DMS53 (cell line): Measurements from ENCODE around the gene RPL27A.
"Not testable (repeated sequence)": the region's sequence is repeated elsewhere in the genome, so short reads cannot be mapped to it uniquely, and the experiment has no call there.

Experiments used
- DNase-seq: peaks from one replicate; lab custom pipeline; 2025; lab: John Stamatoyannopoulos, UW

RPL27A gene

DNA sequence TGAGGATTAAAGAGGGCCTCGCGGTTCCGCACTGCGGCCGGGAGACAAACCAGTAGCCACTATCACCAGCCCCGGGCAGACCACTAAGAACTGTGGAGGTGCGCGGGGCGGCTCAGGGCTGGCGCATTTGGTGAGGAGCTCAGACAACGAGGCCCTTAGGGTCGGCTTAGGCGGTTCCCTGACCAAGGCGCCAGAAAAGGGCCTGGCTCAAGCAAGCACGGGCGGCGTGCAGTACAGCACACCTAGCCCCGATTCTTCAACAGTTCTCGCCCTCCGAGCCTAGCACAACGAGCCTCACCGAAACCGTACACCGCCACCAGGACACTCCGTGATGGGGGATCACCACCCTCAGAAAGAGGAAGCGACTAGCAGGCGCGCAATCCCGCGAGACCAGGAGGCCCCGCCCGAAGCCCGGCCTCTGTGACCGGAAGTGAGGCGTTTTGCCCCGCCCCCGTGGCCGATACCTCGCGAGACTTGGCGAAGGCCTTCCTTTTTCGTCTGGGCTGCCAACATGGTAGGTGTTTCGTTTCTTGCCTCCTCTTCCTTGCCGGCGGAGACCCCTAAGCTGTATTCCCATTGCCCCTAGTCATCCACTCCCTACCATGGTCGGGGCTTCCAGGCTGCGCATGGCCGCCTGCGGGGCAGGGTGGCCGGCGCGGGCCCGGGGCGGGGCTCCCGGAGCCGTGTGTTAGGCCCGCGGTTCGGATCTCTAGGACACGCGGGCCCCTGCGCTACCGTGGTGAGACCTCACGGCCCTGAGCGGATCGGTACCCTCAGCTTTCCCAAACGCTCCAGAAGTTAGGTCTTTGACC, at the start of gene RPL27A, which contains the start of gene TRIM66:
Gene RPL27A, plus strand, starts transcription at position 490 of the 812 bp plus-strand sequence. Its CDS starts 22 bp downstream, at position 512.
Gene TRIM66, minus strand, starts transcription at position 363 of the 812 bp plus-strand sequence. CDS start 10,391 bp downstream, outside the sequence.
- peak; percentile 99 for DNase-seq

DNA sequence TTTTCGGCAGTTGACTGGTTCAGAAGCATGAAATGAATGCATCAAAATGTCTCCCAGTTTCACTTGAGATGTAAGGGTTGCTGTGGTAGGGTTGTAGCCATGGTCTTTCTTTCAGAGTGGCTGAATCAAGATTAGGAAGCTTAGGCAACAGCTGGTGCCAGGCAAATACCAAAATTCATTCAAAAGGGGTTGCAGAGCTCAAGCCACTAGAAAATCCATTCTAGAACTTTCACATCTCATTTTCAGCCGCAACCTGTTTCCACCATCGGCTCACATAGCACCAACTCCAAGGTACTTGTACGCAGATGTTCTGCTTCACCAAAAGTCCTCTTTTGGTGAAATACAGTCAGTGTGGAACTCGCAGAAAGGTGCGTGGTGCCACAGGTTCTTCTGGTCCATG, 48.1 kb upstream of the RPL27A start:
- DNase-seq: no peak

DNA sequence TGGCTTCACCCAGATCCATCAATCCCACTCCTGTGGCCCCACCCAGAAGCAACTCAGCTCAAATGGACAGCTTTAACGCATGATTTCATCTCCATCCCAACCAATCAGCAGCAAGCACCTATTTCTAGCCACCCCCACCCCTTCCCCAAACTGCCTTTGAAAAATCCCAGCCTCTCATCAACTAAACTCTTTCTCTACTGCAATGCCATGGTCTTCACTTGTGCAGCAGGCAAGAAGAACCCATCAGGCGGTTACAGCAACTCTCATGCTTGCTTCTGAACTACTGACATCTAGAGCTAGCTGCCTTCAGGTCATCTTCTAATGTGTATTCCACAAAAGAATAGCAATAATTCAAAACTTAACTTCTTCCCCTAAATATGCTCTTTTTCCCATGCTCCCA, 46.5 kb upstream of the RPL27A start:
- DNase-seq: no peak

DNA sequence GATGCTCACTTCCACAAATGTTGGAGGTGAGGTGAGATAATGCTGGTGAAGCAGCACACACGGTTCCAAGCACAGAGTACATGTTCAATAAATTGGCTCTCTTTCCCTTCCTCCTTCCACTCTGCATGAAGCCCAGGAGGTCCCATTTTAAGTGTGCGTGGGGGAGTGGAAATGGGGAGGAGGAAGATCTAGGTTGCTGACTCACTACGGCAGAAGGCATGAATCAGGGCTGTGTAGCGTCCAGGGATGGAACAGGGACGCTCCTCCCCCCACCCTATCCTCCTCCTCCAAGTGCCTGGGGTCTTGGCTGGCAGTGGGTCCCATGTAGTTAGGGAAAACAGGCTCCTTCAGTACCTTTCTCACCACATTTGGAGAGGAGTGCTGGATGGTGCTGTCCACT, 44.3 kb upstream of the RPL27A start:
- DNase-seq: no peak

DNA sequence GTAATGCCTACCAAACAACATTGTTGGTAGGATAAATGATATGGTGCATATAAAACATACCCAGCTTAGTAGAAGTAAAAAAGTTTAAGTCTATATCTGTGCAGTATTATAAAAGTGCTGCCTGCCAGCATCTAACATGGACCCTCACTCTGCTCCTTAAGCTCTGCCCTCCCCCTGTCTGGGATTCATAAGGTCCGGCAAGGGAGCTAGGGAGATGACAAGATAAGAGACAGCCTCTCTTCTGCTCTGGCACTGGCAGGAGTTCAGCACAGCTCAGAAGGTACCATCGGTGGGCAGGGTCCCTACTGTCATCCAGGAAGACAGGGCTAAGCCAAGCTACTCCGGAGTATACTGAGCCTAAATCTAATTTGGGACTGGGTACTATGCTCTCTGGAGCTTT, 42.9 kb upstream of the RPL27A start:
- DNase-seq: no peak

DNA sequence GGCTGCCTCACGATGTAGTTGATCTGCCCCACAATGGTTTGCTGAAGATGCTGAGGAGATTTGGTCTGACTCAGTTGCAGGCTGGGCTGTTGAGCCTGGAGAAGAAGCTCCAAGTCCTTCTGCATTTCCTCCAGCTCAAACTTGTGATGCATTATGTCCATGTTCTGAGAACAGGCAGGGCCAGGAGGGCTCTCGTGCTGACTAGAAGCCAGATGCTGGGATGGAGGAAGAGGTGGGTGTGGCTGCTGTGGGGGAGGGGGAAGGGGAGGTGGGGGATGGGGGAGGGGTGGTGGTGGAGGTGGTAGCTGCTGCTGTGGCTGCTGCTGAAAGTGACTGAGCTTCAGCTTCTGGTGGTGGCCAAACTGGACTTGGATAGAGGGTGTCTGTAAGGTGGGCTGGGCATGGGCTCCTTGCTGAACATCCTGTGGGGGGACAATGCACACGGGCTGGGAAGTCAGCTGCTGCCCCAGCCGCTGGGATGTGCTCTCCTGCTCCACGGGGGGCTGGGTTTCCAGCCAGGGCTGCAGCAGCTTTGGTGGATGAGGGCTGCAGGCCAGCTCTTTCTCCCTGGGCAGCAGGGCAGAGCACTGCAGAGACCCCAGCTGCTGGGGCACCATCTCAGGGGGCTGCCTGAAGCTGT, 42.2 kb upstream of the RPL27A start:
- DNase-seq: no peak

DNA sequence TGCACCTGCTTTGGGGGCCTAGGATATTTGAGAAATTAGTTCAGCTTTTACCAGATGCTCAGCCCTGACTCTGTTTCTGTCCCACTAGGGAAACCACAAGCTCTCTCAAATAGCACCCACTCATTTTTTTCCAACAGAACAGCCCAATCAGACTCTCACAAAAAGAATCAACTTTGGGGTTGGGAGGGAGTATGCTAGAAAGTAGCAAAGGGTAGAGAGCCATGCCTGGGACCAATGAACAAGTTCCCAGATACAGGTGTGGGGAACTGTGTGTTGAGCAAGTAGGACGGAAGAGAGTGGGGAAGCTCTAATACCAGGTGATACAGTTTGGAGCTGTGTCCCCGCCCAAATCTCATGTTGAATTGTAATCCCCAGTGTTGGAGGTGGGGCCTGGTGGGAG, 41.3 kb upstream of the RPL27A start:
- DNase-seq: no peak

DNA sequence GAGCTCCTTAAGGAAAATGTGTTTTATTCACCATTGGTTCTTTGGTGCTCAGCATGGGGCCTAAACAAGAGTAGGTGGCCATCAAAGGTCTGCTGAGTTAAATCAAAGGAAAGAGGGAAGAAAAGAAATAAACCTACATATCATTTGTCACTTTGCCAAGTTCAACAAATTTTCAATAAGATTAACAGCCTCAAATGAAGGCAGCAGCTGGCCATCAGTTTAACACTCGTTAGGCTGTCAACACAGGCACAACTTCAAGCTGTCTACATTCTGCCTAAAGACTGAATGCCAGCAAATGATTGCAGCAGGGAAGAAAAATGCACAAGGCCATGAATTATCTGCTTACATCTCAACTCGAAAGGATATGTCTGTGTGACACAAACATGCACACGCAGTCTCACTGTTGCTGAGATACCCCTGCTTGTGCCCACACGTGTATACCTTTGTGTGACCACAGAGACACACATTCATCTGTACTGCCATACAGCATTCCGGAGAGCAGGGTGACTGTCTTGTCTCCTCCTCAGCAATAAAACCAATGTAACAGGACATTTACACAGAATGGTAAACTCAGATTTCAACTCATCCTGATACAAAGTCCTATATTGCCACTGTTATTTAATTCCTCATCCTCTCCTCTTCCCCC, 40.3 kb upstream of the RPL27A start:
- no peak for DNase-seq

DNA sequence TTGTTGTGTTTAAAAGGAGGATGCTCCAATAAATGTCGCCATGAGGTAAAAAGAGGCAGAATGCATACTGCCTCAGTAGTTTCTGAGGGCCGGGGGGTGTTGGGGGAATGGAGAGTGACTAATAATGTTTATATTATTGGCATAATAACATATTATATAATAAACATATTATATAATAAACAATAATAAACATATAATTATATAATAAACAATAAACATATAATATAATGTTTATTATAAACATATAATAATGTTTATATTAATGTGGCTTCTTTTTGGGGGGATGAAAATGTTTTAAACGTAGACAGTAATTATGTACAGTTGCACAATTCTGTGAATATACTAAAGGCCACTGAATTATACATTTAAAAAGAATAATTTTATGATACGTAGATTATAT, 35.7 kb upstream of the RPL27A start:
- DNase-seq: no peak

DNA sequence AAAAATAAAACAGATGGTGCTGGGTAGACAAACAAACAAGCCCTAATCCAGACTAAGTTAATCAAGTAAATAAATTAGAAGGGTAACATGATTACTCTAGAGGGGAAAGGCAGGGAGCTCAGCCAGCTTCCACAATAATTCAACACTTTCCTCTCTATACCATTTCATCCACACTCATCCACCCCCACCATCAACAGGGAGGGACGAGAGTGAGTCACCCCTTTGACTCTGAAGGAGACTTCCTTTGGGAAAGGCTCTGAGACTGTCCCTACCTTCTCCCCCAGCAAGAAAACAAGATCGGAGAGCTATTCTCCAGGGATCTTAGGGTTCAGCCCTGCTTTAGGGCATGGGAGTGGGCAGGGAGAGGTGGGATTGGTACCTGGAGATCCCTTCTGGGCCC, 33.2 kb upstream of the RPL27A start:
- no peak for DNase-seq

DNA sequence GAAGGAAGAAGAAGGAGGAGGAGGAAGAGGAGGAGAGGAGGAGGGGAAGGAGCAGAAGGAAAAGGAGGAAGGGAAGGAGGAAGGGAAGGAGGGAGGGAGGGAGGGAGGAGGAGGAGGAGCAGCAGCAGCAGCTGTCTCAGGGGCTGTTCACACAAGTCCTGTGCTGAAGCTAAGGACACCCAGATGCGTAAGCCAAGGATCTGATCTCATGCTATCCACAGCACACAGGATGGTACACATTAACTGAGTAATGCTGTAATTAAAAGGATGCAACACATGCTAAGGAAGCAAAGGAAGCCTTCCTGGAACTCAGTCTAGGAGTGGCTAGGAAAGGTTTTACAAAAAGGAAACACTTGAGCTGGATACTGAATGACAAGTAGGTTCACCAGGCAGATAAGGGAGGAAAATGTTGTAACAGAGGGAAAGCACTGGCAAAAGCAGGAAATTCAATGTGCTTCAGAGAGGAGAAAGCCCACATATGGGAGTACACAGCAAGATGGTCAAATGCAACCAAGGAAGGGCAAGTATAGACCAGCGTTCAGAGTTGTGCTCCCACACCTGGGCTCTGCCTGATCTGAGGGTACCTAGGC, 32.1 kb upstream of the RPL27A start:
- no peak for DNase-seq

DNA sequence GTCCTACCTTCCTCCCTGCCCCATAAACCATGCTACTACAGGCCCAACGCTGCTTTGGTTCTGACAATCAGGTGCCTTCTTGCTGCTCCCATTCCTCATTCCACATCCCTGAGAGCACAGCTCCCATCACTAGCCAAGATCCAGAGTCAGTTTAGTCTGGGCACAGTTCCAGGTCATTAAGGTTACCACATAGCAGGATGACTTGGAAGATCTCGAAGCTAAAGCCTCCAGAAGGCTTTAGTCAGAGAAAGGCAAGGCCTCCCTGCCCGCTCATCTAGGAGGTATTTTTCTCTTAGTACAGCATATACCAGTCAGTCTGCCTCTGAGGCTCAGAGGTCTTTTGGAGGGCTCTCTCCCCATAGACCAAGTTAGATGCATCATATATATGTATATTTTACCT, 30.5 kb upstream of the RPL27A start:
- no peak for DNase-seq

DNA sequence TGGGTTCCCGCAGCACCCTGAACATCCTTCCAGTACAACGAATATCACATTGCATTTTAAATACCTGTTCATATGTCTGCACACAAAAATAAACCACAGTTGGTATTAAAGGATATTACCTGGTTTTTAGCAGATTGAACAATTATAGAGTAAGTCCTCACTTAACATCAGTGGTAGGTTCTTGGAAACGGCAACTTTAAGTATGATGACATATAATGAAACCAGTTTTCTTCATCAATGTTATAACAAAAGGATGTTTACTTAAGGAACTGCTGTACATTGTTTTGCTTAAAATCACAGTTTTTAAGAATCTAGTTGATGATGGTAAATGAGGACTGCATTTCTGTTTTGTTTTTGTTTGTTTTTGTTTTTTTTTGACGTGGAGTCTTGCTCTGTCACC, 28.1 kb upstream of the RPL27A start:
- no peak for DNase-seq

DNA sequence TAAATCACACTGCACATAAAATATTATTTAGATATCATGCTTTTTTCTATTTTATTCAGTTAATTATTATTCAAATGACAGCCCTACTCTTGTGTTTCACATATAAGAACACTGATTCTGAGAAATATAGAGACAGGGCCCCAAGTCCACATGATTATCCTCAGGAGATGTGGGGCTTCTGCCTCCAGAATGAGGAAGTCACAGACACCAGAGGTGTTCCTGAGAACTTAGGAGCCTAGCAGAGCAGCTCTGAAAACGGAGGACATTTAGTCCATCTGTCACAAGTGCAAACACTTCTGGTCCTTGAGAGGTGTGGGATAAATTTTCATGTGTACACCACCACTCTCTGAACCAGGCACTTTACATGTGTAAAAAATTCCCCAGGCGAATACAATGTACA, 26.3 kb upstream of the RPL27A start:
- DNase-seq: peak; percentile 67

DNA sequence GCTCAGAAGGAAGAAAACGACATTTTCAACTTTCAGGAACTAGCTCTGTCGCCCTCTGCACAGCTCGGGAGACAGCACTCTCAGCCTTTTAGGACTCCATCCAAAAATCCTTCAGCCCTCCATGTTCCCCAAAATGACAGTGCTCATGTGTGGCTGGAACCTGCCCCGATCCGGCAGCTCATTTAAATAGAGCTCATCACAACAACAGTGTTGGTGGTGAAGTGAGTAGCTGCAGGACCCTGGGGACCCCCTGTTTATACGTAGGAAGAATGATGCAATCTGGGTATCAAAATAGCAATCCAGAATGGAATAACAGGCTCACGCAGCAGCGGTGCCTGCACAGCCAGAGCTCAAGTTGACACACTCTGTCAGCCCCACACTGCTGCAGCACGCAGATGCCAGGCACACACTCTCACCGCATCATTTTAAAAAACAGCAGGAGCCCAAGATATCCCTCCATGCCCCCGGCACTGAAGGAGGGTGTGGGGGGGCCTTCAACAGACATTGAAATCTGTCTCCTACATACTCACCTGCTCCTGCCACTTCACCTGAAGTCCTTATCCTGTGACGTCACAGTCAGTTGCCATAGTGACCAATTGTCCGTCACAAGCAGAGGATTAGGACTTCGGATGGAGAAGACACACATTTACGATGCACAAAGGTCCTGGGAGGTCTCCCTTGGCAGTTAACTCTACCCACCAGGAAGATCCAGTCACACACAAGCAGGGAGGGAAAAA, 24.1 kb upstream of the RPL27A start:
- peak; percentile 81 for DNase-seq

DNA sequence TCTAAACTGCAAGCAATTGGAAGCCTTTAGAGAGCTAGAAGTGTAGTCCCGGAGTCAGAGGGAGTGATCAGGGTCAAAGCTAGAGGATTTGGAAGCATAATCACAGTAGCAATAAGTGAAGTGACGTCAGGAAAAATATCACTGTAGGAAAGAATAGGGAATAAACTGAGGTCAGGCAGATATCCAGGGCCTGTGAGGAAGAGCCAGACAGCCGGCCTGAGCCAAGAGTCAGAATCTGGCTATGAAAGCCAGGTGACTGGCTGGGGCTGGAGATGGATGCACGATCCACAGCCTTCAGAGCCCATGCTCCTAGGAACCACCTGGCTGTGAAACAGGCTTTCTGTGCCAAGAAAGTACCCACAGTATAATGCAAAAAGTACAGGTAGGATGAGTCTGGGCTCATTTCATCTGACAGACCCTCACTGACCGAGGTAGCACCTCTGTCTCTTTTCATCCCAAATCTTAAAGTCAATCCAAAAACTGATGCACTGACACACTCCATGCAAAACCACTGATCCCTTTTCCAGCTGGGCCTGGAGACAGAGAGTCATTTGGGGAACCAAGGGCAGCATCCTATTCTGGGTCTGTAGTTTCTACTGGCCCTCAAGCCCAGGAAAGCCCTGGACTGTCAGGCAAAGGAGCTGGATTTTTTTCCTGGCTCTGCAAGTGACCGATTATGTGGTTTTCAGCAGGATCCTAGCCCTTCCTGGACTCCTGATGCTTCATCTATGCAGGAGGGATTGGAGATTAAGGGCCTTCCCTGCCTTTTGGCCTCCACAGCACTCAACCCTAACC, 21.4 kb upstream of the RPL27A start:
- no peak for DNase-seq

DNA sequence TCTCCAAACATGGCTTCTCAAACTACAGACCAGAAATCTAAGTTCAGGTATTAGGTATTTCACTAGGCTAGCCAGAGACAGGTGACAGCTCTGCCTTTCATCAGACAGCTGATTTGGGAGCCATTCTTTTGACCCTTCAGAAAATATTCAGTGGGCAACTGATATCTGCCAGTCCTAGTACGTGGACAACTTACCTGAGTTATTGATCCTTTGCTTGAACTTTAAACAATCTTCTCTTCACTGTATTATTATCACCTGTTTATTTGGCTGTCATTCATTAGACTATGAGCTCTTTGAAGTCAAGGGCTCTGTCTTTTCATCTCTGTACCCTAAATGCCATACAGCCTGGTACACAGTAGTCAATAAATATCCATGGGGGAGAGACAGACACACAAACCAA, 17.4 kb upstream of the RPL27A start:
- no peak for DNase-seq

DNA sequence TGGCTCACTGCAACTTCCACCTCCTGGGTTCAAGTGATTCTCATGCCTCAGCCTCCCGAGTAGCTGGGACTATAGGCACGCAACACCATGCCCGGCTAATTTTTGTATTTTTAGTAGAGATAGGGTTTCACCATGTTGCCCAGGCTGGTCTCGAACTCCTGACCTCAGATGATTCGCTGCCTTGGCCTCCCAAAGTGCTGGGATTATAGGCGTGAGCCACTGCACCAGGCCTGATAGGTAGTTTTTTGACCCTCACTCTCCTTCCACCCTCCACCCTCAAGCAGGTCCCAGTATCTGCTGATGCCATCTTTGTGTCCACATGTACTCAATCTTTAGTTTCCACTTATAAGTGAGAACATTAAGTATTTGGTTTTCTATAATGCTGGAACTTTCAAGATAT, 12.5 kb upstream of the RPL27A start:
- DNase-seq: not testable (repeated sequence)

DNA sequence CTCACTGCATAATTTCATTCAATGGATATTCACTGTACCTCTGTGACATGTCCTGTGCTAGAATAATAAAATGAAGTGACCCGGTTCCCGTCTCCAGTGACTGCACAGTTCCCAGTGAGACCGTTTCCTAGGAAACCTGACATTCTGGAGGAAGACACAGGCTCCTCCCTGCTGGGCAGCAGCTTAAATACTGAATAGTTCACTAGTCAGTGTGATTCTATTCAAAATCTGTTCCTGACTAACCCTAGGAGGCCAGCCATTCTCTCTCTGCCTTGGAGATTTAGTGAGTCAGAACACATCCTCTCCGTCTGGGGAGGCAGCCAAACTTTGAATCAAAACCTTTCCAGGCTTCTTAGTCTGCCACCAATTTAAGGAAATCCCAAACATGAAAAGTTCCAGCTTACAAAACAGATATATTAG, 11.4 kb upstream of the RPL27A start:
- peak; percentile 66 for DNase-seq

DNA sequence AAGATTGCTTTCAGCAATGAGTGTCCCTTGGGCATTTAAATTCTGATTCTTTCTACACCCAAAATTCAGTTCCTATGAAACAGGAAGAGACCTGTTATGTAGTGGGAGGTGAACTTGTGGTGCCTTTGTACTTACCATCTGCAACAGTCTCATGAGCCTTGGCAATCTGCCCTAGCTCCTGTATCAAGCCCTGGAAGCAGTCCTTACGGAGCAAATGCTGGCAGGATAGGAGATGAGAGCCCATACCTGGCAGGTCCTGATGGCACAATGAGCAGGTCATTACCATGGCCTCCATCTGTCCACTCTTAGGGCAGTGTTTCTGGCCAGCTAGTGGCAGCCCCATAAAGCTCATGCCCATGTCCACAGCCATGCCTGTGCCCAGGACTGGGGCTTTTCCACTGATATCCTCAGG, 10.9 kb upstream of the RPL27A start:
- DNase-seq: peak; percentile 53

DNA sequence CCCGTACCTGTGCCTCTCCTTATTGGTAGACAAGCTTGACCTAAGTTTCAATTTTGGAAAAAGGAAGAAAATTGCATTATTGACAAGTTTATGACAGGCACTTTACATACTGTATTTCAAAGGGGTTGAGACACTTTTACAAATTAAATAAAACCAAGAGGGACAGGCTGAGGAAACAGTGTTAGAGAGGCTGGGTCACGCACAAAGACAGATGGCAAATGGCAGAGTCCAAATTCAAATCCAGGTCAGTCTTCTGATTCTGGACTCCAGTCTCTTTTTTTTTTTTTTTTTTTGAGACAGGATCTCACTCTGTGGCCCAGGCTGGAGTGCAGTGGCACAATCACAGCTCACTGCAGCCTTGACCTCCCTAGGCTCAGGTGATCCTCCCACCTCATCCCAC, 10.2 kb upstream of the RPL27A start:
- DNase-seq: no peak
